ENCODE results near the gene TTC28. TPM values are rescaled to one million over a fixed set of nuclear protein-coding genes. Genes with fewer than 3 reads are reported as not detected.
A peak's percentile ranks its signal among the peaks of the same experiment; 100 is the strongest.

TTC28 gene
- total and polyA plus RNA-seq, 10 of the 15 experiments (the other 5 are each of a cell fraction or from before 2014, with no cell fraction given): 0.15 to 8.4 (median 1.4) TPM

GRCh38 chr22:28172892-28173670 is 506.6 kb downstream of the TTC28 start:
- H3K9me3 ChIP-seq (replicated peaks; ENCODE audit: control insufficient read depth, insufficient read depth, low read length): no peaks in the 10 kb centered on the region
- DNase-seq (ENCODE audit: low read depth, low spot score) (no peak), ATAC-seq (no peak), FAIRE-seq (no peak)
- no peak for TF ChIP-seq POLR2A (IDR thresholded peaks at IDR 0.05; ENCODE audit: low read depth, low read length)
- TF ChIP-seq PKNOX1 (IDR thresholded peaks at IDR 0.05): peak; percentile 42
- H3K36me3 ChIP-seq (ENCODE audit: control insufficient read depth in 2 of 2, insufficient read depth in 2 of 2, low read length in 1 of 2): no peaks in the 10 kb centered on the region
- H3K9ac ChIP-seq (ENCODE audit: control insufficient read depth, insufficient read depth, low read length): no peak overlapping the region
- ChIA-PET RAD21 (ENCODE audit: unreplicated experiment) (no interaction called here), POLR2A (no interaction called here), SMC1A (ENCODE audit: uncharacterized antibody, unreplicated experiment) (no interaction called here), CTCF (no interaction called here)
- H3K4me3 ChIP-seq: no peak overlapping the region
- WGBS (ENCODE audit: insufficient coverage, insufficient replicate concordance, low lambda C conversion rate, missing lambda C conversion rate): 13% methylated on average over 4 of the region's 4 CpGs
- H3K27ac ChIP-seq (ENCODE audit: control insufficient read depth, insufficient read depth): no peak overlapping the region
- H3K4me1 ChIP-seq (ENCODE audit: control insufficient read depth, insufficient read depth, low read length): no peaks in the 10 kb centered on the region
- H3K27me3 ChIP-seq (replicated peaks in 1 of 2; ENCODE audit: control insufficient read depth in 2 of 2, insufficient read depth in 2 of 2, low read length in 1 of 2): no peaks in the 10 kb centered on the region
- H3K79me2 ChIP-seq (ENCODE audit: control insufficient read depth, insufficient read depth, low read length): no peaks in the 10 kb centered on the region
- in situ Hi-C loops (cut with MboI) (no loop called here), intact Hi-C loops (cut with micrococcal nuclease; ENCODE audit: unreplicated experiment) (no loop called here)
- no peak overlapping the region for H2AFZ ChIP-seq (ENCODE audit: control insufficient read depth, low read depth, low read length)
- H3K4me2 ChIP-seq (ENCODE audit: control insufficient read depth, insufficient read depth): no peak overlapping the region
- no peaks in the 10 kb centered on the region for H4K20me1 ChIP-seq (ENCODE audit: control insufficient read depth, insufficient read depth)
- no TSS peak for BruUV-seq (replicated peaks)

- no peaks in the 10 kb centered on the region for H3K27me3 ChIP-seq (replicated peaks in 1 of 2; ENCODE audit: control insufficient read depth in 2 of 2, insufficient read depth in 2 of 2, low read length in 1 of 2)
- no peak overlapping the region for H2AFZ ChIP-seq (ENCODE audit: control insufficient read depth, low read depth, low read length)
- H3K27ac ChIP-seq (ENCODE audit: control insufficient read depth, insufficient read depth): no peak overlapping the region
- SMC1A ChIA-PET (ENCODE audit: uncharacterized antibody, unreplicated experiment): no interaction called here
- H3K79me2 ChIP-seq (ENCODE audit: control insufficient read depth, insufficient read depth, low read length): no peaks in the 10 kb centered on the region
- H3K36me3 ChIP-seq (ENCODE audit: control insufficient read depth in 2 of 2, insufficient read depth in 2 of 2, low read length in 1 of 2): no peaks in the 10 kb centered on the region
- intact Hi-C loops (cut with micrococcal nuclease; ENCODE audit: unreplicated experiment) (no loop called here), in situ Hi-C loops (cut with MboI) (no loop called here)
- POLR2A ChIA-PET: no interaction called here
- no peak overlapping the region for H3K4me3 ChIP-seq
- no peaks in the 10 kb centered on the region for H3K9me3 ChIP-seq (replicated peaks; ENCODE audit: control insufficient read depth, insufficient read depth, low read length)
- H4K20me1 ChIP-seq (ENCODE audit: control insufficient read depth, insufficient read depth): no peaks in the 10 kb centered on the region
- RAD21 ChIA-PET (ENCODE audit: unreplicated experiment): no interaction called here
- H3K9ac ChIP-seq (ENCODE audit: control insufficient read depth, insufficient read depth, low read length): no peak overlapping the region
- FAIRE-seq: no peak
- CTCF ChIA-PET: no interaction called here
- no peak for DNase-seq (ENCODE audit: low read depth, low spot score)
- no peak for TF ChIP-seq ZNF384 (IDR thresholded peaks at IDR 0.05; ENCODE audit: borderline replicate concordance, low read depth, low read length)
- no peak overlapping the region for H3K4me2 ChIP-seq (ENCODE audit: control insufficient read depth, insufficient read depth)
- no TSS peak for BruUV-seq (replicated peaks)
- ATAC-seq: no peak
- no peaks in the 10 kb centered on the region for H3K4me1 ChIP-seq (ENCODE audit: control insufficient read depth, insufficient read depth, low read length)
Measured at GRCh38 chr22:28171712-28172111, 507.9 kb downstream of the TTC28 start.

Measured in GM12878 (cell line).